HG03066 (cell line): Measurements from ENCODE around the gene GLS.

Source experiments
- ATAC-seq: cut with Tn5 transposase; IDR thresholded peaks from one replicate; pipeline ENCODE4 v1.9.1; 2021; ENCODE audit warnings: low read depth; ENCODE audit not compliant: unreplicated experiment

GLS gene

GRCh38 chr2:190965580-190966222, 85.1 kb downstream of the GLS start:
- ATAC-seq: no peak

GRCh38 chr2:190968522-190968921, 87.9 kb downstream of the GLS start:
- no peak for ATAC-seq

GRCh38 chr2:190970160-190970559, 89.5 kb downstream of the GLS start:
- ATAC-seq: no peak

GRCh38 chr2:190970873-190971506, 90.4 kb downstream of the GLS start:
- ATAC-seq: no peak

GRCh38 chr2:190972213-190972612, 91.6 kb downstream of the GLS start:
- ATAC-seq: no peak

- ATAC-seq: no peak
These were observed 92.2 kb downstream of the GLS start for GRCh38 chr2:190972846-190973245.

GRCh38 chr2:190973262-190973661, 92.6 kb downstream of the GLS start:
- ATAC-seq: no peak

- ATAC-seq: no peak
These were observed 93.4 kb downstream of the GLS start for GRCh38 chr2:190973726-190974628.

GRCh38 chr2:190974629-190975361, 94.2 kb downstream of the GLS start:
- ATAC-seq: no peak

GRCh38 chr2:190976521-190976920, 95.9 kb downstream of the GLS start:
- no peak for ATAC-seq

- no peak for ATAC-seq
These were observed 96.9 kb downstream of the GLS start for GRCh38 chr2:190977505-190977904.

GRCh38 chr2:190978389-190979053, 97.9 kb downstream of the GLS start:
- ATAC-seq: no peak

- no peak for ATAC-seq
These were observed 99.4 kb downstream of the GLS start for GRCh38 chr2:190979906-190980629.

GRCh38 chr2:190980630-190981209, 100.1 kb downstream of the GLS start:
- no peak for ATAC-seq

- ATAC-seq: no peak
These were observed 100.7 kb downstream of the GLS start for GRCh38 chr2:190981333-190981732.

GRCh38 chr2:190981733-190982132, 101.1 kb downstream of the GLS start:
- no peak for ATAC-seq

- no peak for ATAC-seq
These were observed 101.8 kb downstream of the GLS start for GRCh38 chr2:190982262-190983034.

GRCh38 chr2:190984595-190984994, 104.0 kb downstream of the GLS start:
- ATAC-seq: no peak
